HPDE6-E6E7 (cell line): ENCODE results near the gene VEGFB.

ENCODE experiments used
- DNase-seq: peaks from one replicate; pipeline ENCODE4 v3.0.0; 2011; ENCODE audit warnings: missing footprints; ENCODE audit errors: extremely low spot score

Gene VEGFB, protein sequence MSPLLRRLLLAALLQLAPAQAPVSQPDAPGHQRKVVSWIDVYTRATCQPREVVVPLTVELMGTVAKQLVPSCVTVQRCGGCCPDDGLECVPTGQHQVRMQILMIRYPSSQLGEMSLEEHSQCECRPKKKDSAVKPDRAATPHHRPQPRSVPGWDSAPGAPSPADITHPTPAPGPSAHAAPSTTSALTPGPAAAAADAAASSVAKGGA

GRCh38 chr11:64233913-64234586, at the start of gene VEGFB:
Gene VEGFB, plus strand, starts transcription at chr11:64234584. Its CDS starts 250 bp downstream, at chr11:64234834.
- no peak for DNase-seq

DNA sequence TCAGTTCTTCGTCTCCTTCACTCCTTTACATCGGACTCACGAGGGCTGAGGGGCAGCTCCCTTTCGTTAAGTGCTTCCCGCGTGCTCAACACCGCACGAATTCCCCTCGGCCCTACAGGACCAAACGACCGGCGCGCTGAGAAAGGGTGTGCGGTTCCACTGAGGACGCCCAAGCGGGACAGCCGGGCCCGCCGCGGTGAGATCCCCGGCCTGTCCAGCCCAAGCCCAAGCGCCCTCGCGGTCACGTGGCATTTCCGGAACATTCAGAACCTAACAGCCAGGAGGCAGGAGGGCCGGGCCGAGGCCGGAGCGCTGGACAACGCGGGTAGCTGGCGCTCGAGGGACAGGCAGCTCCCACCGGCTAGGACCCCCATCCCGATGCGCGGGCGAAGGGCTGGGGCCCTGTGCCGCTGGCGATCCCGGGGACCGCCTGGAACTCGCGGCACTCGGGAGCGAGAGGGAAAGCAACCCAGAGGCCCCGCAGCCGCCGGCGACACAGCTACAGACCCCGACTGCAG, 49.1 kb upstream of the VEGFB start:
- peak; percentile 67 for DNase-seq

GRCh38 chr11:64185693-64186491, 48.5 kb upstream of the VEGFB start, which contains the start of gene STIP1:
Gene STIP1, plus strand, starts transcription at chr11:64186171. Its CDS starts 91 bp downstream, at chr11:64186262.
- peak; percentile 99 for DNase-seq

- DNase-seq: no peak
Observed at GRCh38 chr11:64186492-64187165, 47.8 kb upstream of the VEGFB start.

DNA sequence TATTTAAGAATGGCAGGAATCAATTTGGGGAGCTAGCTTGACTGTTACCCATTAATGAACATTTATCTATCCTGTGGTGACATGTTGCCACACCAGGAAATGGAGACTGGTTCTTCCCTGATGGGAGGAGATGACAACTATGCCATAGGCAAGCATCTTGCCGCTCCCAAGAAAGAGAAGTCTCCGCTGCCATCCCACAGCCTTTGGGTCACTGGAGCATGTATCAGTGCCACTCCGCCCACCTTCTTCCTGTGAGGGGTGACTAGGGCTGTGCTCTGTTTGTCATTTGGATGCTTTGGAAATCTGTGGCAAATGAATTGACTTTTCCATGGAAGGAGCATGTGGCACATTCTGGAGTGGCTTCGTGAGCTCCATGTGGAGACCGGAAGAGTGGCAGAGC, 42.0 kb upstream of the VEGFB start:
- no peak for DNase-seq

DNA sequence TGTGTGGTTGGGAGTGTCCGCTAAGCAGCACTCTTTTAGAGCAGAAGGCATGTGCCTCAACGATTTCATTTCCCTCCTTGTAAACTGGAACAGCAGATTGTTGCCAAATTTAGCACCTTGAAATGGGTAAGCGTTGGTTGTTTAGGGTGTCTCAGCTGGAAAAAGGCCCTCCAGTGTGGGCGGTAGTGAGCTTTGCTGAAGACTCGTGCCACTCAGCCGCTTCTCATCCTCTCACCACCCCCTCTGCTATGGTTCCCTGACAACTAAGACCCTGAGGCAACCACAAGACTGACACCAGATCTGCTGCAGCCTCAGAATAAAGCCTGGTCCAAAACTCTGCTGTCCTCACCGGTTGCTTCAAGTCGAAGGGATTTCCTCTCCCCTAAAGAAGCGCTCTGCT, 37.8 kb upstream of the VEGFB start:
- no peak for DNase-seq

GRCh38 chr11:64198511-64198910, 35.9 kb upstream of the VEGFB start:
- DNase-seq: no peak

DNA sequence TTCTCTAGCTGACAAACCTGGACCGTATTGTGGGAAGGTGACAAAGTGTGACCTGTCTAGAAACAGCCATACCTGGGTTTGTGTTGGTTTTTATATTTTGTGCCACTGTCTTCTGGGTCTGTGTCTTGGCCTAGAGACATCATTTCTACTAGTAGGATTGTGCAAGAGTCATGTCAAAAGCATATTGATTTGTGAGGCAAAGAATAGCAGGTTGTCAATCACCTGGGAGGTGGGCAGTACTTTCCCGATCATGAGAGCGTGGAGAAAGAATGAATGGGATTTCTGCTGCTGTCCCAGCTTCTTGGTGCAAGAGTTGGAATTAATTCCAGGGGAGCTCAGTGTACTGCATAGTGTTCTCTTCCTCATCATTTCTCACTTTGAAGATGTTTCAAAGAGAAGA, 32.8 kb upstream of the VEGFB start:
- DNase-seq: no peak

DNA sequence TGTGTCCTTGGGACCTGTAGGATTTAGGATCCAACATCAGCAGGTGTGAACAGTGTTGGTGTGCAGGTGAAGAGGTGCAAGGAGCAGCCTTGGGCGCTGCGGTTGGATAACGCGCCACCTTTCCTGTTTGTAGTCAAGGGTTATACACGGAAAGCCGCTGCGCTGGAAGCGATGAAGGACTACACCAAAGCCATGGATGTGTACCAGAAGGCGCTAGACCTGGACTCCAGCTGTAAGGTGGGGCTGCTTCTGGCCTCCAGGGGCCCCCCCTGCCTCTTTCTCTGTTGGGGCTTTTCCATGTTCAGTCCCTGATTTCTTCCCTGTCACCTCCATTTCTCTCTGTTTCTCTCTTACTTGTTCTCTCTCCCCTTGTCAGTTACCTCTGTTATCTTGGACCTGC, 31.4 kb upstream of the VEGFB start:
- DNase-seq: no peak

GRCh38 chr11:64203421-64204079, 30.8 kb upstream of the VEGFB start:
- DNase-seq: no peak

DNA sequence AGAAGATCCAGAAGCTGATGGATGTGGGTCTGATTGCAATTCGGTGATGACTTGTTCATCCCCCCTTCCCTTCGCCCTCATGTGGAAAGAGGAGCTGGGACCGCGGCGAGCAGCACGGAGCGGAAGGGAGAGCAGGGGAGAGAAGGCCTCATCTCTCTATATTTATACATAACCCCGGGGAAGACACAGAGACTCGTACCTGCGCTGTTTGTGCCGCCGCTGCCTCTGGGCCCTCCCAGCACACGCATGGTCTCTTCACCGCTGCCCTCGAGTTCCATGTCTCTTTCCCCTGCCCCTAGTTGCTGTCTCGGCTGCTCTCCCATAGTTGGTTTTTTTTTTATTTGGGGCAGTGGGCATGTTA, 30.3 kb upstream of the VEGFB start:
- DNase-seq: no peak

- peak; percentile 93 for DNase-seq
Observed at GRCh38 chr11:64204464-64204989, 29.9 kb upstream of the VEGFB start.

GRCh38 chr11:64206457-64207255, 27.7 kb upstream of the VEGFB start, which contains the start of gene FERMT3:
Gene FERMT3, plus strand, starts transcription at chr11:64206721. Its CDS starts 644 bp downstream, at chr11:64207365.
- no peak for DNase-seq

DNA sequence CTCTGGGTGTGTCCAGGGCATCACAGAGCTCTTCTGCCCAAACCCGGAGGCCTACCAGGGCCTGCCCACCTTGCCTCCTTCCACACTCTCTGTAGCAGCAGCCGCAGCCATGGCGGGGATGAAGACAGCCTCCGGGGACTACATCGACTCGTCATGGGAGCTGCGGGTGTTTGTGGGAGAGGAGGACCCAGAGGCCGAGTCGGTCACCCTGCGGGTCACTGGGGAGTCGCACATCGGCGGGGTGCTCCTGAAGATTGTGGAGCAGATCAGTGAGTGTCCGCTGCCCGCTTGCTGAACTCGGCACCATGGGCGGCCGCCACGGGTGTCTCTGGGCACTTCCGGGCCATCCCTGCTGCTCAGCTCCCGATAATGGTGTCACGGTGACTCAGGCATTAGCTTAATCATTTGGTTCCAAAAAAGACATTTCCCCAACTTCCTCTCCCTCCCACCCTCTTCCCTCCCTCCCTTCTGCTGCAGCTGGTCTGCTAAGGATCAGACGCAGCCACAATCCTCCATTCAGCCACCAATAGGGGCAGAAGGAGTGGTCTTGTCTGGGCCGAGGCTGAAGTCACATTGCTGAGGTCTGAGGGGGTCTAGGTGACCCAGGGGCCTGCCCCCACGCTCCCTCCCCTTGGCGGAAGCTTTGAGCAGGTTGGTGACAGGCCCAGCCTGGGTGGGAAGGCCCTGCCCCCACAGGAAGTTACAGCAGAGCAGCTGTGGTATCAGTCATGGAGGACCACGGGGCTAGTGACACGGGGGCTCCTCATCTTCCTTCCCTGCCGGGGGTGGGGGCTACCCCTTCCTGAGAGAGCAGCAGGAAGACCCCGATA, 26.9 kb upstream of the VEGFB start:
- no peak for DNase-seq

- DNase-seq: no peak
Observed at GRCh38 chr11:64208086-64208795, 26.1 kb upstream of the VEGFB start.

DNA sequence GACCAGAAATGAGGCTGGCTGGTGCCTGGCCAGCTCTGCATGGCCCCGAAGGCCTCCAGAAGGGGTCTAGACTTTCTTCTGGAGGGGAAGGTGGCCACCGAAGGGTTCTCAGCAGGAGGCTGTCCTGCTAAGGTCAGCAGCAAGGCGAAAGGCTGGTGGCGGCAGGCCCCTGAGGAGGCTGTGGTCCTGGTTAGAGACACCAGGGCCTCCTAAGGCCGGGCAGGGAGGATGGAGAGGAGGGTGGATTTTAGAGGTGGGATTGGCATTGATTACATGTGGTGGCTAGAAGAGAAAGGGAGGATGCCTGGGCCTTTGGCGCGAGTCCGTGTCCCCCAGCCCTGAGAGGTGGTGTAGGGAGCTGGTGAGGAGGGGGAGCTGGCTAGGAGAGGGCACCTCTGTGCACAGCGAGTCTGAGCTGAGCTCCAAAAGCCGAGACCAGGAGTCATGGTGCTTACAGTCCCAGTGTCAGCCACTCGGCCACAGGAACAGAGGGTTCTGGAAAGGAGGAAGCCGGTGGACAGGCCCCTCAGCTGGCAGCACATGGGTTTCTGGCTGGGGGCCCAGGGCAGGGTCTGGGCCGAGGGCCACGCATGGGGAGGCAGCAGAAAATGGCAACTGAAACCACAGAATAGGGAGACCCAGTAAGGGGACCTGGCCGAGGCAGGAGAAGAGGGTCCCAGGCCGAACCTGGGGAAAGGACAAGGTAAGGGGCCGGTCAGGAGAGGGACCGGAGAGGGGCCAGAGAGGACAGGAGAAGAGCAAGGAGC, 25.4 kb upstream of the VEGFB start:
- DNase-seq: no peak

DNA sequence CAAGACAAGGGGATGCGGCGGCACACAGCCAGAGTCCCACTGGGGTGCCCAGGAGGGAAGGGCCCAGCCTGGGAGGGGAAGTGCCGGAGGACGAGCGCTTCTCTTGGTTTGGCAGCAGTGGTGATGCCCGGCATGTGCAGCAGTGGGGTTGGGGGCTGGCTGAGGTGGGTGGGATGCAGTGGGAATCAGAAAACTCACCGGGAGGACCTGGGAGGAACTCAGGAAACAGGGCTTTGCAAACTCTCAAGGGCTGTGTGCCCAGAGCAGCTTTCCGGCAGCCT, 24.9 kb upstream of the VEGFB start:
- no peak for DNase-seq
